Gastrocnemius medialis (tissue), 4 donors: ENCODE results near the gene TNRC6A. TPM values are rescaled to one million over a fixed set of nuclear protein-coding genes. Genes with fewer than 3 reads are reported as not detected.

ENCODE experiments used
- ATAC-seq, 2 donors: fragments of 150-250 bp; one replicate each; pipeline ENCODE4 v1.9.1; 2016
- DNase-seq, 2 donors: peaks; one replicate each; pipeline ENCODE4 v3.0.0-alpha.2; 2019
- H3K27ac ChIP-seq, 4 donors: fragments of 200-600 bp; sonication (generic); 1 replicate in 1 of 4; 2 replicates in 3 of 4; pipeline ENCODE4 v1.5.1; 2016 to 2018; ENCODE audit warnings: mild to moderate bottlenecking in 2 of 4, moderate library complexity in 1 of 4
- H3K27me3 ChIP-seq, 3 donors: fragments of 200-600 bp; sonication (generic) in 2 of 3; 1 replicate in 1 of 3; 2 replicates in 2 of 3; pipeline versions ENCODE4 v1.5.1 to v1.6.0; 2016 to 2019; ENCODE audit warnings: mild to moderate bottlenecking in 1 of 3, moderate library complexity in 1 of 3
- H3K36me3 ChIP-seq, 2 donors: fragments of 200-600 bp; sonication (generic) in 1 of 2; one replicate each; pipeline ENCODE4 v1.5.1; 2017 to 2018
- H3K4me1 ChIP-seq, 2 donors: fragments of 200-600 bp; sonication (generic) in 1 of 2; one replicate each; pipeline ENCODE4 v1.5.1; 2016 to 2017; ENCODE audit warnings: mild to moderate bottlenecking in 2 of 2
- H3K4me3 ChIP-seq, 4 donors: fragments of 200-600 bp; sonication (generic) in 3 of 4; 1 replicate in 1 of 4; 2 replicates in 3 of 4; pipeline ENCODE4 v1.5.1; 2016 to 2019; ENCODE audit warnings: mild to moderate bottlenecking in 2 of 4
- H3K9me3 ChIP-seq, 3 donors: fragments of 200-600 bp; sonication (generic) in 2 of 3; 1 replicate in 1 of 3; 2 replicates in 2 of 3; pipeline ENCODE4 v1.5.1; 2016 to 2019
- CTCF ChIP-seq, 5 experiments: fragments of 450-650 bp in 3 of 5; fragments of 200-600 bp in 2 of 5; sonication (generic) in 2 of 5; IDR thresholded peaks in 4 of 5; conservative IDR thresholded peaks in 1 of 5; 1 replicate in 4 of 5; 2 replicates in 1 of 5; pipeline ENCODE4 v1.5.1; 2016 to 2019; ENCODE audit warnings: antibody characterized with exemption in 5 of 5, mild to moderate bottlenecking in 3 of 5, moderate library complexity in 3 of 5
- POLR2A ChIP-seq, 2 donors: fragments of 450-650 bp; IDR thresholded peaks; one replicate each; pipeline ENCODE4 v1.6.1; 2017; ENCODE audit warnings: antibody characterized with exemption in 2 of 2, mild to moderate bottlenecking in 2 of 2, moderate library complexity in 2 of 2
- in situ Hi-C, 4 donors: fragments of 200-750 bp; cut with MboI; loops; one replicate each; pipeline versions ENCODE4 v1.15.0 to v1.8.0; 2017; ENCODE audit warnings: low sequenced_read_pairs in 4 of 4
- intact Hi-C: fragments of 100-400 bp; cut with DNase I; formaldehyde crosslinking; loops from one replicate; pipeline ENCODE4 v1.15.1; 2023; ENCODE audit warnings: low total_unique reads
- total RNA-seq, 4 donors: library from RNA; depleted of rRNA; stranded (reverse); fragments of >200 nt; gene quantifications; one replicate each; pipeline versions ENCODE4 v1.1.0 to v1.2.3, GENCODE V29; 2016

TNRC6A gene
- total RNA-seq, 4 donors from 2014 or later, result 16.9 to 26.0 (median 23.1) TPM

GRCh38 chr16:24847358-24847664, 117.9 kb downstream of the TNRC6A start:
- ATAC-seq (no peak), DNase-seq (no peak)
- H3K4me3 ChIP-seq, result no peak overlapping the region
- H3K27me3 ChIP-seq, result no peaks in the 10 kb centered on the region
- in situ Hi-C loops, result no loop called here
- intact Hi-C loops, result no loop called here
- no peaks in the 10 kb centered on the region for H3K9me3 ChIP-seq
- H3K27ac ChIP-seq, result no peak overlapping the region
- no peaks in the 10 kb centered on the region for H3K4me1 ChIP-seq
- no peaks in the 10 kb centered on the region for H3K36me3 ChIP-seq
- TF ChIP-seq CTCF (IDR thresholded peaks at IDR 0.05 in 4 of 5, conservative IDR thresholded peaks at IDR 0.05 in 1 of 5), result no peak

DNA sequence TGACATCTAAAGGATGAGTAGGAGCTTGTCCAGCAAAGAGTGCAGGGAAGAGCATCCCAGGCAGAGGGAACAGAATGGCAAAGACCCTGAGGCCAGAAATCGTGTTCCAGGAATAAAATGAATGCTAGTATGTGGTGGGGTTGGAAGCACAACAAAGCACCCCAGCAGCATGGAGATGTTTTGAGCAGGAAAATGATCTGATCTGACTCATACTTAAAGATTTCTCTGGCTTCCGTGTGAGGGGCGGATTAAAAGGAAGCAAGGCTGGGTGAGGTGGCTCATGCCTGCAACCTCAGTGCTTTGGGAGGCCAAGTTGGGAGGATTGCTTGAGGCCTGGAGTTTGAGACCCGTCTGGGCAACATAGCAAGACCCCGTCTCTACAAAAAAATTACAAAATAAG, 118.6 kb downstream of the TNRC6A start:
- H3K27ac ChIP-seq, result no peak overlapping the region
- no peak overlapping the region for H3K4me3 ChIP-seq
- H3K27me3 ChIP-seq, result no peaks in the 10 kb centered on the region
- H3K4me1 ChIP-seq, result no peaks in the 10 kb centered on the region
- DNase-seq (no peak), ATAC-seq (no peak)
- no peak for TF ChIP-seq POLR2A (IDR thresholded peaks at IDR 0.05)
- TF ChIP-seq CTCF (IDR thresholded peaks at IDR 0.05 in 4 of 5, conservative IDR thresholded peaks at IDR 0.05 in 1 of 5), result no peak
- no peaks in the 10 kb centered on the region for H3K9me3 ChIP-seq
- intact Hi-C loops (no loop called here), in situ Hi-C loops (no loop called here)
- no peaks in the 10 kb centered on the region for H3K36me3 ChIP-seq

DNA sequence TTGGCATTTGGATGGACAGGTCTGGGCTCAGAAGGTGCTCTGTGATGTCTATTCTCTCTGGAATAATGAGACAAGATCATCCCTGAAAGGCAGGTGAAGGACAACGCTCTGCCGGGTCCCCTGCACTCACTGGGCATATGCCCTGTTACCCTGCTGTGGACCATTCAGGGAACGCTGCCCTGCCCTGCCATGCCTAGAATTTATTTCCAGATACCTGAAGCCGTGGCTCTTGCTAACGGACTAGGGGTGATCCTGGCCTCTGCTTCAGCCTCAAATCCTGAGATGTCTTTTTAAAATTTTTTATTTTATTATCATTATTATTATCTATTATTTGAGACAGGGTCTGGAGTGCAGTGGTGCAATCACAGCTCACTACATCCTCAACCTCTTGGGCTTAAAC, 120.2 kb downstream of the TNRC6A start:
- Histone ChIP-seq H3K9me3 (no peaks in the 10 kb centered on the region), H3K27ac (no peak overlapping the region), H3K36me3 (no peaks in the 10 kb centered on the region), H3K4me1 (no peaks in the 10 kb centered on the region), H3K27me3 (no peaks in the 10 kb centered on the region), H3K4me3 (no peak overlapping the region)
- intact Hi-C loops, result no loop called here
- DNase-seq (no peak), ATAC-seq (no peak)
- in situ Hi-C loops, result no loop called here
- TF ChIP-seq CTCF (IDR thresholded peaks at IDR 0.05 in 4 of 5, conservative IDR thresholded peaks at IDR 0.05 in 1 of 5) (no peak), POLR2A (IDR thresholded peaks at IDR 0.05) (no peak)

GRCh38 chr16:24850289-24850938, 121.0 kb downstream of the TNRC6A start:
- TF ChIP-seq CTCF (IDR thresholded peaks at IDR 0.05 in 4 of 5, conservative IDR thresholded peaks at IDR 0.05 in 1 of 5), result no peak
- no peak for TF ChIP-seq POLR2A (IDR thresholded peaks at IDR 0.05)
- H3K27ac ChIP-seq, result no peak overlapping the region
- in situ Hi-C loops (no loop called here), intact Hi-C loops (no loop called here)
- H3K27me3 ChIP-seq, result no peaks in the 10 kb centered on the region
- no peaks in the 10 kb centered on the region for H3K9me3 ChIP-seq
- no peaks in the 10 kb centered on the region for H3K4me1 ChIP-seq
- no peak for DNase-seq
- H3K36me3 ChIP-seq, result no peaks in the 10 kb centered on the region
- H3K4me3 ChIP-seq, result no peak overlapping the region
- no peak for ATAC-seq

DNA sequence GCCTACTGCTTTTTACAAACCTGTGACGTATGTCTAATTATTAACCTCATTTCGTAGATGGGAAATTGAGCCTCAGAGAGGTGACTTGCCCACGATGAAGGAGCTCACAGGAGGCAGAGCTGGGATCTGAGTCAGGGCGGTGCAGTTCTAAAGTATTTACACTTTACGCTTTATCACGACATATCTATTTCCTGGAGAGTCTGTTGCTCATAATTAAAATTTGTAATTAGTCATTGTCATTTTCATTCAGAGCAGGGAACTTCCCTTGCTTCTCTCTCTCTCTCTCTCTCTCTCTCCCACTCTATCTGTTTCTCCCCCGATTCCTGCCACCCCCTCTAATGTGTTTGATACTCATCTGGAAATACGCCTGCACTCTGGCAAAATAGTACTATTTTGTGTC, 122.2 kb downstream of the TNRC6A start:
- ATAC-seq, result no peak

More for the DNA sequence above, 122.2 kb downstream of the TNRC6A start:
- no peak overlapping the region for H3K4me3 ChIP-seq
- no peaks in the 10 kb centered on the region for H3K36me3 ChIP-seq
- in situ Hi-C loops (no loop called here), intact Hi-C loops (no loop called here)
- TF ChIP-seq CTCF (IDR thresholded peaks at IDR 0.05 in 4 of 5, conservative IDR thresholded peaks at IDR 0.05 in 1 of 5), result no peak
- no peak for TF ChIP-seq POLR2A (IDR thresholded peaks at IDR 0.05)
- DNase-seq, result no peak
- H3K27ac ChIP-seq, result no peak overlapping the region
- no peaks in the 10 kb centered on the region for H3K4me1 ChIP-seq
- no peaks in the 10 kb centered on the region for H3K27me3 ChIP-seq
- no peaks in the 10 kb centered on the region for H3K9me3 ChIP-seq
